HFF-Myc (cell line): ENCODE data around the gene MYO5B.

Experiments
- DNase-seq: peaks from one replicate; pipeline ENCODE4 v3.0.0-alpha.2; 2011; ENCODE audit warnings: low read depth; ENCODE audit errors: extremely low read depth
- H3K4me3 ChIP-seq: replicated peaks from 2 replicates; pipeline ENCODE4 v1.5.1; 2011; ENCODE audit warnings: low read depth, mild to moderate bottlenecking, control low read depth, low read length
- CTCF ChIP-seq: IDR thresholded peaks from 2 replicates; pipeline ENCODE4 v1.5.1; 2012; ENCODE audit warnings: mild to moderate bottlenecking, low read depth, low read length, control low read depth; ENCODE audit errors: missing control alignments

The MYO5B gene

GRCh38 chr18:50014606-50015005 lies 180.3 kb downstream of the MYO5B start:
- H3K4me3 ChIP-seq = no peak overlapping the region
- no peak for DNase-seq
- no peak for TF ChIP-seq CTCF

GRCh38 chr18:50013363-50014138 lies 181.4 kb downstream of the MYO5B start:
- TF ChIP-seq CTCF = no peak
- no peak overlapping the region for H3K4me3 ChIP-seq
- no peak for DNase-seq

- DNase-seq = no peak
- no peak for TF ChIP-seq CTCF
- no peak overlapping the region for H3K4me3 ChIP-seq
Observed at GRCh38 chr18:50011813-50012435, 183.0 kb downstream of the MYO5B start.

- peak; percentile 57 for TF ChIP-seq CTCF
- no peak overlapping the region for H3K4me3 ChIP-seq
- DNase-seq = no peak
Observed at GRCh38 chr18:50009773-50010335, 185.1 kb downstream of the MYO5B start.

GRCh38 chr18:50008306-50008705 lies 186.6 kb downstream of the MYO5B start:
- no peak for TF ChIP-seq CTCF
- no peak for DNase-seq
- no peak overlapping the region for H3K4me3 ChIP-seq

GRCh38 chr18:50006470-50007046 lies 188.4 kb downstream of the MYO5B start:
- TF ChIP-seq CTCF = no peak
- no peak for DNase-seq
- no peak overlapping the region for H3K4me3 ChIP-seq
